HG03039 (cell line): ENCODE results near the gene CSTB.
"Not testable (repeated sequence)": the region's sequence is repeated elsewhere in the genome, so short reads cannot be mapped to it uniquely, and the experiment has no call there.

Experiments used
- ATAC-seq: cut with Tn5 transposase; IDR thresholded peaks from one replicate; pipeline ENCODE4 v1.9.1; 2021; ENCODE audit warnings: mild to moderate bottlenecking, moderate library complexity; ENCODE audit not compliant: unreplicated experiment

The CSTB gene, protein sequence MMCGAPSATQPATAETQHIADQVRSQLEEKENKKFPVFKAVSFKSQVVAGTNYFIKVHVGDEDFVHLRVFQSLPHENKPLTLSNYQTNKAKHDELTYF

GRCh38 chr21:43775795-43776430, at the start of gene CSTB:
Gene CSTB (minus strand): TSS chr21:43776308. CDS start chr21:43776269, 39 bp downstream.
- peak; percentile 54 for ATAC-seq

DNA sequence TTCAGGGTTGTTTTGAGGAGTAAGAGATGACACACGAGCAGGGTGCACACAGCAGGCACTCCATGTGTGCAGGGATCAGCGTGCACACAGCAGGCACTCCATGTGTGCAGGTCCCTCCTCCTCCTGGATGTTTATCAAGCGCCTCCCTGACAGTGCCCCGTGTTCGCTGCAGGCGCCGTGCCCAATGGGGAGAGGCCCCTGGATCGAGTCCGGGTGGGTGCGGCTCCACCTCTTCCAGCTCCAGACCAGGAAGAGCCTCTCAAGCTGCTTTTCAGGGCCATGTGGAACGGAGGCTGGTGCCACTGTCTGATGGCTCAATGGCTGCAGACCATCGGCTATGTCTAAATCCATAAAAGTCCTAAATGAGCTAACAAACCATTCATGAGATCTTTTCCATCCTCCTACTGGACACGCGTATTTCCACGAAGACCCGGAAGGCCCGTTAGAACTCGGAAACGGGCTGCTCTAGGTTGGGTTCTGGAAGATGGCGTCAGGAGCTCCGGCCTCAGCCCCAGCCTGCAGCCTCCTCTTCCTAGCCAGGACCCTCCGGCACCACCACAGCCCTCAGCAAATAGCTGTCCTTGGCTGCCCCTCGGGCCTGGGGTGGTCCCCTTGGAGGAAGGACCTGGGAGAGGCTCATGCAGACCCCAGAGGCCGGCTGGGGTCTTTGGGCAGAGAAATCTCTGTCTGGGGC, 49.3 kb upstream of the CSTB start:
- ATAC-seq: no peak

- ATAC-seq: no peak
Measured at GRCh38 chr21:43824333-43825241, 48.5 kb upstream of the CSTB start.

DNA sequence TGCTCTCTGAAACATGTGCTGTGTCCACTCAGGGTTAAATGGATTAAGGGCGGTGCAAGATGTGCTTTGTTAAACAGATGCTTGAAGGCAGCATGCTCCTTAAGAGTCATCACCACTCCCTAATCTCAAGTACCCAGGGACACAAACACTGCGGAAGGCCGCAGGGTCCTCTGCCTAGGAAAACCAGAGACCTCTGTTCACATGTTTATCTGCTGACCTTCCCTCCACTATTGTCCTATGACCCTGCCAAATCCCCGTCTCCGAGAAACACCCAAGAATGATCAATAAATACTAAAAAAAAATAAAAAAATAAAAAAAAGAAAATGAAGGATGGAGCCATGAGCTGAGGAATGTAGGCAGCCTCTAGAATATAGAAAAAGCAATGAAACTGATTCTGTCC, 46.6 kb upstream of the CSTB start:
- ATAC-seq: not testable (repeated sequence)

- not testable (repeated sequence) for ATAC-seq
Measured at GRCh38 chr21:43822166-43822565, 46.1 kb upstream of the CSTB start.

- no peak for ATAC-seq
Measured at GRCh38 chr21:43820466-43820865, 44.4 kb upstream of the CSTB start.

DNA sequence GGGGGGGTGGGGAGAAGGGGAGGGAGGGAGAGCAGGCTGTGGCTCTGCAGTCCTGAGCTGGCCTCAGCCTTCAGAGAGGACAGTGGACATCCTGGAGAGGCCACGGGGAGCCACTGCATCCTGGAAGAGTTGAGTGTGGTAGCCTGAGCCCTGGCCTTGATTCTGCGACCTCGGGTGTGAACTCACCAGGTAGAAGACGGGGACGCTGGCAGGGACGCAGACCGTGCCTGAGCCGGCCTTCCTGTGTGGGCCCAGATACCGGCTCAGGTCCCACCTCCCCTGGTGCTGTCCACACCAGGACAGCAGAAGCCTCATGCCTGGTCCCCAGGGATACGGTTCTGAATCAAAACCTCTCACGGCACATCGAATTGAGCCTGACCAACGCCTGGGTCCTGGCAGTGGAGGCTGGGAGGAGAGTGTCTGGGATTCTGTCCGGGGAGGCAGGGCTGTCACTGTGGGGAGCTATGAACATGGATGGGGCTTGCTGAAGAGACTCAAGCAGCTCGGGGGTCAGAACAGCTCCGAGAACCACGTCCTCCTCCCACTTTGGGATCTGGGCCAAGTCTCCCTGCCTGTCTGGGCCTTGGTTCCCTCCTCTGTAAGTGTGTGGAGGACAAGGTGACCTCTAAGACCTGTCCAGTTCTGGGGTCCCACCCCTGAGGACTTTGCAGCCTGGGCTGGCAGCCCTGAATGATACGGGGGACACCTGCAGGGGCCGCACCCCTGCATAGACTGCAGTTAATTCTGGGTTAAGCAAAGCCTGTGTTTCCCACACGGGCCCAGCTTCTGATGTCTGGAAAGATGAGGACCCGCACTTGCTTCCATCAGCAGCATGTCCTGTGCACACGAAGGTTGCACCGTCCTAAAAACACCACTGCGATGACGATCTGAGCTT, 43.6 kb upstream of the CSTB start:
- ATAC-seq: no peak

GRCh38 chr21:43818685-43819084, 42.6 kb upstream of the CSTB start:
- no peak for ATAC-seq

DNA sequence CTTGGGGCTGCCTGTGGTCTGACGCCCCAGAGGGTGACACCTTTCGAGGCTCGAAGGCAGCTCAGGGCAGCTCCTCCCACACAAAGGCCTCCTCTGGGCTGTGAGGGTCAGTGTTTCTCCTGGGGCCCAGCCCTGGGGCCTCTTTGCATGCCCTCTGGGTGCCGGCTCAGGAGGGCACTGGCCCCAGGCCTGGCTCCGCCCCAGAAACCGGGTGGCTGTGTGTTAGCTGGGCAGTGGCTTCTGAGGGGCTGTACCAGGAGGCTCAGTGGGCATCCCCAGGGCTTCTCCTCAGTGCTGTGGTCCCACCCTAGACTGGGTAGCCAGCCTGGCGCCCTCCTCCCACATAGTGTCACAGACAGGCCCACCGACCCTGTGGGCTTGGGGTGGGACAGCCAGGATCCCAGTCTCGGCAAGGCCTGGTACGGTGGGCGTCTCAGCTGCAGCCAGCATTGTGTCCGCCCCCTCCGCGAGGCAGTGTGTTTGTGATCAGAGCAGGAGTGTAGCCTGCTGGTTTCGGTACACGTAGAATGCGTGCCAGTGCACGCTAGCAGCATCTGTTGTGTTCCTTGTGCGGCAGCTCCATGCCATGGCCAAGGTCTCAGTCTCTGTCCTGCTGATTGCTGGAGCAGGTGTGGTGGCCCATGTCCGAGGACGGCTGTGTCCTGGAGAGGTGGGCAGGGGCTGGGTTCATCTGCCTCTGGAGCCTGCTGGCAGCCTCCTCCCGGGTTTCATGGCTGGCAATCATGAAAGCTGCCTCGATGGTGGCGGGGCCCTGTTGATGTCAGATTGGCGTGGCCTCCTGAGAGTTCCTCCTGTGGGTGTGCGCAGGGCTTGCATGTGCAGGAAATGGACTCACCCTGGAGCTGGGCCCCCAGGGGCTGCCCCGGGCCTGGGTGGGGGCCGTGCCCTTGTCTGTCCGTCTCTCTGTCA, 41.3 kb upstream of the CSTB start:
- ATAC-seq: no peak

DNA sequence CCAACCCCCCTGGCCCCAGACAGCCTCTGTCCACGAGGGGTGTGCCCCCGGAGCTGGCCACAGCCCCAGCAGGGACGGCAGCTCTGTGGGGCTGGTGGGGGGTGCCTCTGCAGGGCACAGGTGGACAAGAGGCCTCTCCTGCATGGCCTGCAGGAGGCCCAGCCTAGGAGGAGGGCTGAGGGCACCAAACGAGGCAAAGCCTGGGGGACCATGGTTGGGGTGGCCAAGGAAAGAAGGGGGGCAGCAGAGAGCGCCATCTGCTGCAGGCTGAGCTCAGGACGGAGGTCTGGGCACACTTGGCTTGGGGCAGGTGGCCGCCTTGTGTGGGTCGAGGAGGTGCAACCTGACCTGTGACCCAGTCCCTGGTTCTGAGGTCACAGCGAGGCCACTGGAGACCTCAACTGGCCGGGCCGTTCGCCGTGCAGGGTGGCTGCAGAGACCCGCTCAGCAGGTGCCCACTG, 40.5 kb upstream of the CSTB start:
- no peak for ATAC-seq

DNA sequence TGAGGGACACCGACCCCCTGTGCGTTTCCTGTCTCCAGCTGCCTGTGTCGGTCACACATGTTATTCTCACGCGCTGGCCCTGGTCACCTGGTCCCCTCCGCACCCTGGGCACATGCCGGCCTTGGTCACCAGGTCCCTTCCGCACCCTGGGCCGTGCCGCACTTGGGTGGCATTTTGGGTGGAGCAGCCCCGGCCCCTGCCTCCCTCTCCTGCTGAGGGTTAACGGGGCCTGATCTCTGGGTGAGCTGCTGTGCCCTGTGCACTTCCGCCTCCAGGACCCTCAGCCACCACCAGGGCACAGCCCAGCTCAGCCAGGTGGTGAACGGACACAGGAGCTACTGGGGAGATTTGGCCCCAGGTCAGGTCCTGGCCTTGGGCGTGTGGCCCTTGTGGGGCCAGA, 39.9 kb upstream of the CSTB start:
- no peak for ATAC-seq

DNA sequence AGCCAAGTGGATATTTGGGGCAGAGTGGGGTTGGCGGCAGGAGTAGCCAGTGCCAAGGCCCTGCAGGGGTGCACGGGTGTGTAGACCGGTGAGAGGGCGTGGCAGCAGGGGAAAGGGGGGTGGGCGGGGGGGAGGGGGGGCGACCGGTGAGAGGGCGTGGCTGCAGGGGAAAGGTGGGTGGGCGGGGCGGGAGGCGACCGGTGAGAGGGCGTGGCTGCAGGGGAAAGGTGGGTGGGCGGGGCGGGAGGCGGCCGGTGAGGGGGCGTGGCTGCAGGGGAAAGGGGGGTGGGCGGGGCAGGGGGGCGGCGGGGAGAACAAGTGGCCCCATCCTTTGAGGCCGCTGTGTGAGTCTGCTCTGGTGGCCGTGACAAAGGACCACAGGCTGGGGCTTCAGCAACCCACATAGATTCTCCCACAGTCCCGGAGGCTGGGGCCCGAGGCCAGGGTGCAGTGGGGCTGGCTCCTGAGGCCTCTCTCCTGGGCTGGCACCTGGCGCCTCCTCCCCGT, 39.1 kb upstream of the CSTB start:
- no peak for ATAC-seq

DNA sequence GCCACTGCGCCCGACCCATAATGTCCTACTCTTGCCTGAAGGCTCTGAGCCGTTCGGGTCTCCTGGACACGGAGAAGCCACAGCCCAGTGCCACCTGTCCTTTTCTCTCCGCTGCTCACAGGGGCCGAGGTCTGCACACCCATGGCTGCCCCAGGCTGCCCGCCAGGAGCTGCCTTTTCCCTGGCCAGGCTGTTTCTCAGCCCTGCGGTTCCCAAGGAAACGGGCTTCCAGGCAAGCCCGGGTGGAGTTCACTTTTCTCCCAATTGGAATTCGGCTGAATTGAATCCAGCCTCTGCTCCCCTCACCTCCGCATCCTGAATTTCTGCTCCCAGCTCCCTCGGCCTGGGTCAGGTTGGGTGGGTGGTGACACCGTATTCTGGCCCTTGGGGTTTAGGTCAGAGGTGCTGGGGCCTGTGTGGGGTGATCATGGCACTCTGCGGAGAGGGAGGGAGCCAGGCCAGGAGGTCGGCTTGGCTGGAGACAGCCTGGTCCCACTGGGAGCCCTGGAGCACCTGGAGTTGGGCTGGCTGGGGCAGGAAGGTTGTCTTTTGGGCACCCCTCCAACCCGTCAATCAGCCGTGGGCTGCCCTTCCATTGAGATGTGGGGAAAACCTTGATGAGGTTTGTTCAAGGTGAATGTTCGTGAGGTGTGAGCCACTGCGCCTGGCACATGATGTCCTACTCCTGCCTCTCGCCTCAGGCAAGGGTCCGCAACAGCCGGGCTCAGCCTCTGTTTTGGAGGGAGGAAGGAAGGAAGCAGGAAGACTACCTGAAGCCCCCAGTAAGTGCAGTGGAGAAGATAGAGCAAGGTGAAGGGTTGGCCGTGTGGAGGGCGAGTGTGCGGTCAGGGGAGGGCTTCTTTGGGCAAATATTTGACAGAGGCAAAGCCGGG, 38.4 kb upstream of the CSTB start:
- no peak for ATAC-seq

- ATAC-seq: no peak
Measured at GRCh38 chr21:43813656-43813980, 37.5 kb upstream of the CSTB start.

- ATAC-seq: no peak
Measured at GRCh38 chr21:43812957-43813655, 37.0 kb upstream of the CSTB start.

DNA sequence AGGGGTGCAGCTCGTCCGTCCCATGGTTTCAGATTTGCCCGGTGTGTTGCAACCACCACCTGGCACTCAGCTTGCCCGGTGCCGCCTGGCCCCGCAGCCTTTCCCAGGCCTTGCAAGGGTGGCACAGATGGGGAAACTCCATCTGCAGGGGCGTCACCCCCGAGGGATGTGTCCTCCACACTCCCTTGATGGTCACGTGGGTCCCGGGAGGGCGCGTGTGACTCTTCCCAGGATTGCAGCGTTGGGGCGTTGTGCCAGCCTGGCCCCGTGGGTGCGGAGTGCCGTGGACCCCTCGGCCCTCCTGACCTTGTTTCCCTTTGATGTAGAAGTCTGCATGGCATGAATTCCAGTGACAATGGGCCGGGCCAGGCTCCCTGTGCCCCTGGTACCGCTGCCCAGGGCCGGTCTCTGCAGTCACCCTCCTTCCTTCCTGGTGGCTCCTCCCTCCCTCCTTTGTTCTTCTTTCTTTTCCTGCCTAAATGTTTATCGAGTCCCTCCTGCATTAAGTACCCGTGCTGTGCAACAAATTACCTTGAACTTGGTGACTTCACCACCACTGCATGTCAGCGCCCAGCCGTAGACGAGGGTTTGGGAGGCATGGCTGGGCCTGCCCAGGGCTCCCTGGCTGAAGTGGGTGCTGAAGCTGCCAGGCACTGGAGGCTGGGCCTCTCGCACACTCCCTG, 36.2 kb upstream of the CSTB start:
- ATAC-seq: no peak
